GM03348 (cell line): ENCODE measurements around the gene NEK9.
"Not testable (repeated sequence)": the region's sequence is repeated elsewhere in the genome, so short reads cannot be mapped to it uniquely, and the experiment has no call there.

Source experiments
- DNase-seq: peaks from one replicate; pipeline ENCODE4 v3.0.0; 2012; ENCODE audit warnings: low spot score

The NEK9 gene

DNA sequence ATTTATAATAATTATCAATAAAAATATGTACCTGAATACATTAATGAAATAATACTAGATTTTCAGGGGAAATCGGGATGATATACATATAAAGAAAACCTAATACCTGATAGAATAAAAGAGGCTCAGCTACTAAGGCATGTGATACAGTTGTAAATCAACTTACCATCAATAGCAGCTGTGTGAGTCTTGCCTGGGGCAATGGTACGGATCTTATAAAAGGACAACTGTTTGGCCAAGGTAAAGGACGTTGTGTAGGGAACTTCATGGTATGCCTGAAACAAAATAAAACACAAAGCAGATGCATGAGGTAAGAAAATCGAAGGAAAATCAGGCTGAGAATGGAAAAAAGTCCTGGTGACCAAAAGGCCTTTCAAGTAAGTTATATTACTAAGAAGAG is 25.4 kb downstream of the NEK9 start:
- DNase-seq = no peak

GRCh38 chr14:75098682-75099081 is 28.2 kb downstream of the NEK9 start:
- DNase-seq = no peak

DNA sequence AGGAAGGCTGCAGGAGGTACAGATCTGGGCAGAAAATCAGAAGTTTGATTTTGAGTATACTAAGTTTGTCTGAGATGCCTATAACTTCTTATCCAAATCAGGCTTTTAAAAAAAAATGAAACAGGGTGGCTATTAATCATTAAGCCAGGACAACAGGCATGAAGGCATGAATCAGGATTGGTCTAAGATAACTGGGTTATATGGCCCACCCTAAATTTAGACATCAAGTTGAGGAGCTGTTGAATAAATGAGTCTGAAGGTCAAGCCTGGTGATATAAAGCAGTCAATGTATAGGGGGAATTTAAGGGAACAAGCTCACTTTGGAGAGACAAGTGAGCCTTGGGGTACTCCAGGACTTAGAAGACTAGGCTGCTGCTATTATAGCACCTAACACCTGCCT is 28.6 kb downstream of the NEK9 start:
- DNase-seq = no peak

DNA sequence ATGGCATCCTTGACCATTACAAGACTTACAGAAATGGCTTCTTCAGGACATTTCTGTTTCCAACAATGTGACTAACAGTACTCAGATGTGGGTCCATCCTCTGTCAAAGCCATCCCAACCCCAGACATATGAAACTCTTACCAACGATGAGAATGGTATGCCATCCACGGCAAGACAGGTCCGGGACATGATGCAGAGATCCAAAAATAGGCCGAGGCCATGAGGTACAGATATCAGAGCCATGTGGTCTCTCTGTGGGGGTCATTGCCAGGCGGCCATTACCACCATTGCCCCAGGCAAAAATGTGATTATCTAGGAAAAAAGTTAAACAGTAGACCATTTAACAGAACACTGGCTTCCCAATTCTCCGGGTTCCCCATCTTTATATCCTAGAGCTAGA is 29.9 kb downstream of the NEK9 start:
- DNase-seq = no peak

DNA sequence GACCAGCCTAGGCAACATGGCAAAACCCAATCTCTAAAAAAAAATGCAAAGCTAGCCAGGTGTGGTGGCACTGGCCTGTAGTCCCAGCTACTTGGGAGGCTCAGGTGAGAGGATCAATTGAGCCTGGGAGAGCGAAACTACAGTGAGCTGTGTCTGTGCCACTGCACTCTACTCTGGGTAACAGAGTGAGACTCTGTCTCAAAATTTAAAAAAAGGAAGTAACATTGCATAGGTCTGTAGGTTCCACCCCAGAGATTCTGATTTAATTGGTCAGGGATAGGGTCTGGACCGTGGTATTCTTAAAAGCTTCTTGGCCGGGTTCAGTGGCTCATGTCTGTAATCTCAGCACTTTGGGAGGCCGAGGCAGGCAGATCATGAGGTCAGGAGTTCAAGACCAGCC is 31.2 kb downstream of the NEK9 start:
- DNase-seq = no peak

DNA sequence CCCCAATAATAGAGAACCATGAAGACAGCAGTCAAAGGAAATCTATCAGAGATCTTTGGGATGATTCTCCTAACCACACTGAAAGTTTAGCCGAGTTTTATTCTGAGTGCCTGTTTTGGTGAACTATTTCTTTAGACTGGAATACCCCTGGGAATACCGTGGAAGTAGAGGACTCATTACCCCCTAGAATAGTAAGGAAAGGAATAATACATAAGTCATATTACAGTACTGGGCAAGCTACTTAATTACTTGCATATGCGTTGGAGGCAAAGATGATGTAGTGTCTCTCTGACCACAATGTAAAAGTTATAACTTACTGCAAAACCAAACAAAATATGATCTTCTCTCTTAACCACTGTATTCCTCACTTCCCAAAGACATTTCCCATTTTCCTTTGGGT is 32.0 kb downstream of the NEK9 start:
- peak; percentile 36 for DNase-seq

GRCh38 chr14:75092698-75093097 is 34.1 kb downstream of the NEK9 start:
- no peak for DNase-seq

GRCh38 chr14:75091251-75091650 is 35.6 kb downstream of the NEK9 start:
- no peak for DNase-seq

DNA sequence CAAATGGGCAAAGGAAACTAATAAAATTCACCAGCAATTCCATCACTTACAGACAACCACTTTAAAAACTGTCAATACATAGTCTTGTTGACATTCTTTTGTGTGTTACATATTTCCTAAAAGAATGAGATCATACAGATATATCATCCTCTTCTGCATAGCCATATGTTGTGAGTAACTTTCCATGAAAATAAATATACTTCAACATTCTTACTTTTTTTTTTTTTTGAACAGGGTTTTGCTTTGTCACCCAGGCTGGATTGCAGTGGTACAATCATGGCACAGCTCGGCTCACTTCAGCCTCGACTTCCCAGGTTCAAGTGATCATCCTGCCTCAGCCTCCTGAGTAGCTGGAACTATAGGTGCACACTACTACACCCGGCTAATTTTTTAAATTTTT is 36.5 kb downstream of the NEK9 start:
- no peak for DNase-seq

GRCh38 chr14:75088566-75089373 is 38.1 kb downstream of the NEK9 start:
- peak; percentile 74 for DNase-seq

DNA sequence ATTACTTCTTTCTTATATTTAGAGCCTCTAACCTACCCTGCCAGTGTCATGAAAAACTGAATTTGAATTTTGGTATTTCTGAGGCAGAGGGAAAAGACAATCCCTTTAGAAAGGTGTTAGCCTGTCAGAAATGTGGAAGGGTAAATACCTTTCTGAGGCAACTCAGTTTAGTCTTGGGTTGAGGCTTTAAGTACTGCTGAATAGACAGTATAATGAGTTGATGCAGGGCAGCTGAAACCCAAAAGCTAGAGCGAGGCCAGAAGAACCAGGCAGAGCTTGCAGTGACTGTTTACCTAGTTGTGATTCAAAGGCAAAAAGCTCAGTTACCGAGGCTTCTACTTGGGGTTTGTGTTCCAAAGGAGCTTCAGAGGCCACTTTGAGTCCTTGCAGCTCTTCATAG is 38.7 kb downstream of the NEK9 start:
- DNase-seq = no peak

DNA sequence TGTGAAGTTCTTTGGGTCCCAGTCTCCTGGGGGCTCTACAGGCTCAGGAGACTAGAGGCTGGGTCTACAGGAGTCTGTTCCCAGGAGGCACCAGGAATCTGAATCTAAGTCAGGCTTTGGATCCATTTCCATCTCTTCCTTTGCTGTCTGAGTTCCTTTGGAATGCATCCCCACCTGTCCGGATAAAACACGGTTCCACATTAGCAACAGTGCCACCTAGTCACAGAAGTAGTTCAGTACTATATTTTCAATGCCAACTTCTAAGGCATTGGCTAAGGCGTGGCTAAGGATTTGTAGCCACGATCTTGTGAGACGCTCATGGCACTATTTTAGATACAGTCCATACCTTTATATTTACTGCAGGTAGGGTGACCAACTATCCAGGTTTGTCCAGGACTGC is 42.3 kb downstream of the NEK9 start:
- no peak for DNase-seq

GRCh38 chr14:75083271-75083670 is 43.6 kb downstream of the NEK9 start:
- DNase-seq = no peak

GRCh38 chr14:75081660-75082229 is 45.1 kb downstream of the NEK9 start:
- DNase-seq = no peak

- DNase-seq = no peak
Observed at GRCh38 chr14:75079521-75079920, 47.3 kb downstream of the NEK9 start.

DNA sequence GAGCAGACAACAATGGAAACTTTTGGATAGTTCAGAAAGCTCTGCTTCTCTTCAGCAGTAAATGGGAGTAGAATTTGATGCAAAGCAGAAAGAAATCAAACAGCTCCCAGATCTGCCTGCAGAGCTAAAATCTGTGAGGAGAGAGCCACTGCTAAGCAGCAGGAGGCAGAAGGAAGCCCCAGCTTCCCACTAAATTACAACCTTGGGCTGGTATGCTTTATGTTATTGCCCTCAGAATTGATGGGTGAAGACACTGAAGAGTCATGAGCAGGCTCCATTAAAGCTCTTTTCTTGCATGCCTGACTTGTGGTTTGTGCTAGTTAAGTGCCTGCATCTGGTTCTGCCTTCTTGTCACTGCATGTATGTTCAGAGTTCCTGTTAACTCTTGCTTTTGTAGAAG is 49.1 kb downstream of the NEK9 start:
- no peak for DNase-seq

DNA sequence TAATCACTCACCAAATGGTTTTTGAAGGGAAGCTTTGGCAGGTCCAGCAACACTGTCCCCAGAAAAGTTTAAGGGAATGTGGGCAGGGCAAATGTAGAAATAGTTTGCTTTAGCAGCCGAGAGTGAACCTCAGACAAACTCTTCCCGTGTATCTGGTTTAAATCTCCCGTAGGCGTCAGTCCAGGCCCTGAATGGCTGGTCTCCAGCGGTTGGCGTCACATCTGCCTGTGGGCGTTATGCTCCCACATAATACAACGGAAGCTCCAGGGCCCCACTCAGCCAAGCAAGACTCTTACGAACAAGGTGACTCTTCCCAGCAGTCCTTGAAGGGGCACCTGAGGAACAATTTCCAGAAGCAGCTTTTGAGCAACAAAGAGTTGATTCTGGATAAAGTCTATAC is 56.5 kb downstream of the NEK9 start:
- peak; percentile 26 for DNase-seq

GRCh38 chr14:75069811-75070145 is 57.1 kb downstream of the NEK9 start:
- no peak for DNase-seq

DNA sequence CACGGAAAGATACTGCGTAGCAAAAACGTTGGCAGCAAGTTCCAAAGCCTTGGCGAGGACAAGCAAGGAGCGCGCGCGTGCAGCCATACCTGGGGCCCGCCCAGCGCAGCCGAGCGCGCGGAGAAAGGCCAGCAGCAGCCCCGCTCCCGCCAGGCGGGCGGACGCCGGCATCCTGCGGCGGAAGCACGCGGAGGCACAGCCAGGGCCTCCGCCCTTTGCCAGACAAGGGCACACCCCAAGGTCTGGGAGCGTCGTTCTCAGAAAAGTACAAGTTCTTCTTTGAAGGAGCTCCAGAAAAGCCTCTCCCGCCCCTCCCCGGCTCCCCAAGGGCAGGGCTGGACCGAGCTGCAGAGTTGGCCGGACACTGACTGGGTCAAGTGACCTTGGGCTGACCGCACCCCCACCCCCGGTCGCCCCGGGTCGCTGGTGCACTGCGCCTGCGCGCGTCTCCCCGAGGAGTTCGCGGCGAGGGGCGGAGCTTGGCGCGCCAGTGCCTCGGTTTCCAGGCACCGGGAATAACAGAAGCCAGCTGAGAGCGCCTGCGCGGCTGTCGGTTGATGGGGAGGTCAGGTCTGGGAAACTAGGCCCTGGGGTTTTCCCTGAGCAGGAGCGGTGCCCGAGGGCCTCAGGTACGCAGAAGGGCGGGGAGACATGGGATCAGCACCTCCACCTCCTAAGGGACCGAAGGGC is 57.6 kb downstream of the NEK9 start, which contains the start of gene ZC2HC1C:
Gene ZC2HC1C, plus strand, starts transcription at position 521 of the 690 bp plus-strand sequence. CDS start 933 bp downstream, outside the sequence.
- peak; percentile 97 for DNase-seq

DNA sequence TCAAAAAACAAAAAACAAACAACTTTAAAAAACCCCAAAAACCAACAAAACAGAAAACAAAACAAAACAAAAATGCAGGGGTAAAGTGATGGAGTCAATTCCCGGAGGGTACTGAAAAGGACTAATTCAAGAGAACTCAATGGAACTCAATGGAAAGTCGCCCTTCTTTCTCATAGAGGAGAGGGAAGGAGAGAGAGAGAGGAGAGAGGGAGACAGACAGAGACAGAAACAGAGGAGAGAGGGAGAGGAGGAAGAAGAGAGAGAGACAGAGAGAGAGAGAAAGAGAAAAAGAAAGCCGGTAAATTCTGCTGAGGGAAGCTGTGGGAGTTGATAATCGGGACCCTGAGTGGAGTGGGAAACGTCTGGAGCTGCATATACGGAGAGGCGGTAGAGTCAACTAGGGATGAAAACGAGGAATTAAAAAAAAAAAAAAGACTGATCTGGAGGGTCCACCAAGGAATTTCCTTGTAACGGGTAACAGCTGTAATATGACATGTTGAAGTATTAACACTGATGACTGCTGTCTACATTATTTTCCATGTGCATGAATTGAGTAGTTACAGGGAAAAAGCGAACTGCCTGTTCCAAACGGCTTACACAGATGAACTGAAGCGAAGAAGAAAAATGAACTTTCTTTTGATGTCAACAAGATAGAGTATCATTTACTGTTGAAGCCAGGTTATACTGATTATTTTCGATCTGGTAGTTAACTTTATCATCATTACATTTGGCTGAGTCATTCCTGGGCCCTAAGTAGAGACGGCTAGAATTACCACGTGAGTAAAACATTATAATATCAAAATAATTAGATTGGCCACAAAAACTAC is 58.3 kb downstream of the NEK9 start:
- no peak for DNase-seq

DNA sequence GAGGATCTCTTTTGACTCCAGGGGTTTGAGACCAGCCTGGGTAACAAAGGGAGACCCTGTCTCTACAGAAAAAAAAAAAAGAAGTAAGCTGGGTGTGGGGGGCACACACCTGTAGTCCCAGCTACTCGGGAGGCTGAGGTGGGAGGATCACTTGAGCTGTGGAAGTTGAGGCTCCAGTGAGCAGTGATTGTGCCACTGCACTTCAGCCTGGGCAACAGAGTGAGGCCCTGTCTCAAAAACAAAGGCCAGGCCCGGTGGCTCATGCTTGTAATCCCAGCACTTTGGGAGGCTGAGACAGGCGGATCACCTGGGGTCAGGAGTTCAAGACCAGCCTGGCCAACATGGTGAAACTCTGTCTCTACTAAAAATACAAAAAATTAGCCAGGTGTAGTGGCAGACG is 59.1 kb downstream of the NEK9 start:
- not testable (repeated sequence) for DNase-seq

DNA sequence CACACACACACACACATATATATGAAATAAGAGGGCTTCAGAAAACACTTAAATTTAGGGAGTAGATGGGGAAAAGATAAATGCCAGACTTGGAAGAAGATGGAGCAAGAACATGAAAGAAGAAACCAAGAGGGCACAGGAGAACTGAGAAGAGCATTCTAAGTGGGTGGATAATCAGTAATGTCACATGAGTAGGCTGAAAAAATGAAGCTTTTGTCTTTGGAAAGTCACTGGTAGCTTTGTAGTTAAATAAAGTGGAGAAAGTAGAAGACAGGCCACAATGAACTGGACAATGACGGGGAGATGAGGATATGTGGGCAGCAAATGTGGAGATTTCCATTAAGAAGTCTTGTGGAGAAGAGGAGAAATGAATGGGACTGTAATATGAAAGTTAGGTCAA is 59.6 kb downstream of the NEK9 start:
- DNase-seq = no peak

GRCh38 chr14:75066691-75067090 is 60.2 kb downstream of the NEK9 start:
- no peak for DNase-seq
